NK-92 treated with Interleukin-12 subunit alpha and Interleukin-12 subunit beta, amount 100 ng/mL, for 24 hours (cell line): ENCODE results near the gene PTGER1.
A peak's percentile ranks its signal among the peaks of the same experiment; 100 is the strongest.

Experiments
- DNase-seq: peaks from one replicate; lab custom pipeline; 2025; lab: John Stamatoyannopoulos, UW

Gene PTGER1

GRCh38 chr19:14502334-14503092 lies 27.4 kb upstream of the PTGER1 start:
- no peak for DNase-seq

- no peak for DNase-seq
These were observed 22.2 kb upstream of the PTGER1 start for GRCh38 chr19:14497228-14497921.

GRCh38 chr19:14496834-14497227 lies 21.7 kb upstream of the PTGER1 start:
- DNase-seq: no peak

- DNase-seq: no peak
These were observed 21.1 kb upstream of the PTGER1 start, which contains the start of gene GIPC1 for GRCh38 chr19:14496029-14496833. TSS of gene GIPC1 (minus strand) at chr19:14496127. CDS start at chr19:14482976, 13,151 bp downstream.

- no peak for DNase-seq
These were observed 20.5 kb upstream of the PTGER1 start for GRCh38 chr19:14495672-14496028.

- no peak for DNase-seq
These were observed 19.9 kb upstream of the PTGER1 start for GRCh38 chr19:14494910-14495671.

- DNase-seq: no peak
These were observed 19.3 kb upstream of the PTGER1 start for GRCh38 chr19:14494411-14494810.

- DNase-seq: no peak
These were observed 17.7 kb upstream of the PTGER1 start for GRCh38 chr19:14492756-14493337.

- DNase-seq: no peak
These were observed 12.4 kb upstream of the PTGER1 start for GRCh38 chr19:14487370-14488125.

GRCh38 chr19:14482172-14482941 lies 7.2 kb upstream of the PTGER1 start:
- no peak for DNase-seq

GRCh38 chr19:14480700-14481079 lies 5.5 kb upstream of the PTGER1 start:
- DNase-seq: no peak

GRCh38 chr19:14479975-14480699 lies 5.0 kb upstream of the PTGER1 start:
- peak; percentile 41 for DNase-seq

GRCh38 chr19:14479309-14479974 lies 4.3 kb upstream of the PTGER1 start:
- no peak for DNase-seq

GRCh38 chr19:14478113-14478545 lies 3.0 kb upstream of the PTGER1 start:
- no peak for DNase-seq

GRCh38 chr19:14477418-14478112 lies 2.4 kb upstream of the PTGER1 start:
- no peak for DNase-seq

GRCh38 chr19:14476673-14477401 lies 1.7 kb upstream of the PTGER1 start:
- peak; percentile 25 for DNase-seq

GRCh38 chr19:14476327-14476672 lies 1.1 kb upstream of the PTGER1 start:
- DNase-seq: no peak

GRCh38 chr19:14474827-14475226 lies 327 bp downstream of the PTGER1 start:
- DNase-seq: no peak
